ENCODE results near the gene FGFRL1. TPM values are rescaled to one million over a fixed set of nuclear protein-coding genes. Genes with fewer than 3 reads are reported as not detected.

FGFRL1 gene
- total and polyA plus RNA-seq, 2 donors (not counting 1 experiment from before 2014, with no cell fraction given), result 6.1 to 10.0 TPM

DNA sequence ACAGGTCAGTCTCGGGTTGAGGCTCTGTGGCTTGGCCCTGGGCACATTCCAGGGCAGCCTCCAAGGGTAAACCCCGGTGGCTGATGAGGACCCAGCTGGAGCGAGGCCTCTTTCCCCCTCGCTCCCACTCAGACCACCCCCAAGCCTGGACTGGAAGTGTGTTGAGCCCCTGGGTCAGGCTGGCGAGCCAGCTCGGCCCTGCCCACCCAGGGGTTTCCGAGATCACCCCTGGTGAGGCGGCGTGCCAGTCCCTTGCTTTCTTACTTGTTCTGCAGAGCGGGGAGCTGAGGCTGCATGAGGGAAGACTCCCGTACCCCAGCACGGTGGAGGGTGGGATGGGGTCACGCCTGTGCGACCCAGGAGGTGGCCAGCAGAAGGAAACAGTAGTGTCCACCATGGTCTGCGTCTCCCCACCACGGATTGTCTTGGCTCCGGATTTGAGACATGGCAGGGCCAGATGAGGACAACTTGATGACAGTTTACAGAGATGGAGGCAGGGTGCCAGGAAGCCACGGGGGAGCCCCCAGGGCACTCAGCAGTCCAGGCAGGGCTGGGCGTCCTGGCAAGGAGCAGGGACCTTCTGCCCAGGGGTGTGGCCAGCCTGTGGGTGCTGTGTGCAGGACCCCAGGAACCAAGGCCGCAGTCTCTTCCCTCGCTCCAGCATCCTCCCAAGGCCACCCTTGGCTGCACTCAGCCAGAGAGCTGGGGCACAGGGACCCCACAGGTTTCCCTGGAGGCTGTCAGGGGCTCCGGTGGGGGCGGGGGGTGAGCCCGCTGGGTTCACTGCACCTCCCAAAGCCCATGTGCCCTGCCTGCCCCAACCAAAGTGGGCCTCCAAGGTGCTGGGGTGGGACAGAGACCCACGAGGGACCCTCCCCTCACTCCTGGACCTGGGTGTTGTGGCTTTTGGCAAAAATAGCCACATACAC is 6.6 kb upstream of the FGFRL1 start:
- no peak for DNase-seq (ENCODE audit: low read depth in 2 of 2)
- no peaks in the 10 kb centered on the region for H3K79me2 ChIP-seq (ENCODE audit: control insufficient read depth, insufficient read depth, low read length)
- H2AFZ ChIP-seq (ENCODE audit: low read length), result no peak overlapping the region
- TF ChIP-seq, protein P1, sequence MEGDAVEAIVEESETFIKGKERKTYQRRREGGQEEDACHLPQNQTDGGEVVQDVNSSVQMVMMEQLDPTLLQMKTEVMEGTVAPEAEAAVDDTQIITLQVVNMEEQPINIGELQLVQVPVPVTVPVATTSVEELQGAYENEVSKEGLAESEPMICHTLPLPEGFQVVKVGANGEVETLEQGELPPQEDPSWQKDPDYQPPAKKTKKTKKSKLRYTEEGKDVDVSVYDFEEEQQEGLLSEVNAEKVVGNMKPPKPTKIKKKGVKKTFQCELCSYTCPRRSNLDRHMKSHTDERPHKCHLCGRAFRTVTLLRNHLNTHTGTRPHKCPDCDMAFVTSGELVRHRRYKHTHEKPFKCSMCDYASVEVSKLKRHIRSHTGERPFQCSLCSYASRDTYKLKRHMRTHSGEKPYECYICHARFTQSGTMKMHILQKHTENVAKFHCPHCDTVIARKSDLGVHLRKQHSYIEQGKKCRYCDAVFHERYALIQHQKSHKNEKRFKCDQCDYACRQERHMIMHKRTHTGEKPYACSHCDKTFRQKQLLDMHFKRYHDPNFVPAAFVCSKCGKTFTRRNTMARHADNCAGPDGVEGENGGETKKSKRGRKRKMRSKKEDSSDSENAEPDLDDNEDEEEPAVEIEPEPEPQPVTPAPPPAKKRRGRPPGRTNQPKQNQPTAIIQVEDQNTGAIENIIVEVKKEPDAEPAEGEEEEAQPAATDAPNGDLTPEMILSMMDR (conservative IDR thresholded peaks at IDR 0.05 in 1 of 2, IDR thresholded peaks at IDR 0.05 in 1 of 2; ENCODE audit: low read depth in 1 of 2, low read length in 2 of 2), result no peak
- TF ChIP-seq EZH2 (IDR thresholded peaks at IDR 0.05; ENCODE audit: low read length, missing control alignments), result no peak
- no peaks in the 10 kb centered on the region for H4K20me1 ChIP-seq (ENCODE audit: control insufficient read depth, extremely low read depth, insufficient read depth, low read length)
- peaks cover 43% of the 10 kb centered on the region for H3K27me3 ChIP-seq (ENCODE audit: control insufficient read depth, insufficient read depth, low read length)
- no peak overlapping the region for H3K4me2 ChIP-seq (ENCODE audit: extremely low read depth, insufficient read depth, low read length)
- H3K36me3 ChIP-seq (ENCODE audit: control insufficient read depth, insufficient read depth, low read length), result no peaks in the 10 kb centered on the region
- H3K9me3 ChIP-seq (ENCODE audit: control insufficient read depth, insufficient read depth, low read depth, low read length), result no peaks in the 10 kb centered on the region
- peaks cover 3% of the 10 kb centered on the region for H3K4me1 ChIP-seq (ENCODE audit: control insufficient read depth, extremely low read depth, insufficient read depth, low read length)
- no peak overlapping the region for H3K4me3 ChIP-seq (replicated peaks in 1 of 4; ENCODE audit: control extremely low read depth in 1 of 4, insufficient read depth in 1 of 4, low read depth in 3 of 4, low read length in 4 of 4)
- no peak overlapping the region for H3K9ac ChIP-seq (ENCODE audit: insufficient read depth, low read length)
- no peak overlapping the region for H3K27ac ChIP-seq (ENCODE audit: insufficient read depth, low read length)

DNA sequence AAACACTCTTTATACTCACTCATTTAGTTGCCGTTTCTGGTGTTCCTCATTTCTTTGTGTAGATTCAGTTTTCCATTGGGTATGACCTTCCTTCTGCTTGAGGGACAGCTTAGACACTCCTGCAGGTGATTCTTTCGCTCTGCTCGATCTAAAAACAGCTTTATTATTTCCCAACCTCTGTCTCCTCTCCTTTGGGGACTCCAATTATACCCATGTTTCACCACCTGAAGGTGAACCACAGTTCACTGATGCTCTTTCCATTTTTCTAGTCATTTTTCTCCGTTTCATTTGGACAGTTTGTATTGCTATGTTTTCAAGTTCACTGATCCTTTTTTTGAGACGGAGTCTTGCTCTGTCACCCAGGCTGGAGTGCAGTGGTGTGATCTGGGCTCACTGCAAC is 4.6 kb upstream of the FGFRL1 start:
- H3K4me2 ChIP-seq (ENCODE audit: extremely low read depth, insufficient read depth, low read length), result no peak overlapping the region
- no peak overlapping the region for H3K4me3 ChIP-seq (replicated peaks in 1 of 4; ENCODE audit: control extremely low read depth in 1 of 4, insufficient read depth in 1 of 4, low read depth in 3 of 4, low read length in 4 of 4)
- H4K20me1 ChIP-seq (ENCODE audit: control insufficient read depth, extremely low read depth, insufficient read depth, low read length), result no peaks in the 10 kb centered on the region
- DNase-seq (ENCODE audit: low read depth in 2 of 2), result no peak
- TF ChIP-seq EZH2 (IDR thresholded peaks at IDR 0.05; ENCODE audit: low read length, missing control alignments), result no peak
- TF ChIP-seq, protein P1 (conservative IDR thresholded peaks at IDR 0.05 in 1 of 2, IDR thresholded peaks at IDR 0.05 in 1 of 2; ENCODE audit: low read depth in 1 of 2, low read length in 2 of 2), result no peak
- no peak overlapping the region for H3K27ac ChIP-seq (ENCODE audit: insufficient read depth, low read length)
- H3K27me3 ChIP-seq (ENCODE audit: control insufficient read depth, insufficient read depth, low read length), result peaks cover 36% of the 10 kb centered on the region
- H2AFZ ChIP-seq (ENCODE audit: low read length), result no peak overlapping the region
- H3K4me1 ChIP-seq (ENCODE audit: control insufficient read depth, extremely low read depth, insufficient read depth, low read length), result peaks cover 3% of the 10 kb centered on the region
- H3K79me2 ChIP-seq (ENCODE audit: control insufficient read depth, insufficient read depth, low read length), result no peaks in the 10 kb centered on the region
- H3K9me3 ChIP-seq (ENCODE audit: control insufficient read depth, insufficient read depth, low read depth, low read length), result no peaks in the 10 kb centered on the region
- H3K36me3 ChIP-seq (ENCODE audit: control insufficient read depth, insufficient read depth, low read length), result no peaks in the 10 kb centered on the region
- no peak overlapping the region for H3K9ac ChIP-seq (ENCODE audit: insufficient read depth, low read length)

DNA sequence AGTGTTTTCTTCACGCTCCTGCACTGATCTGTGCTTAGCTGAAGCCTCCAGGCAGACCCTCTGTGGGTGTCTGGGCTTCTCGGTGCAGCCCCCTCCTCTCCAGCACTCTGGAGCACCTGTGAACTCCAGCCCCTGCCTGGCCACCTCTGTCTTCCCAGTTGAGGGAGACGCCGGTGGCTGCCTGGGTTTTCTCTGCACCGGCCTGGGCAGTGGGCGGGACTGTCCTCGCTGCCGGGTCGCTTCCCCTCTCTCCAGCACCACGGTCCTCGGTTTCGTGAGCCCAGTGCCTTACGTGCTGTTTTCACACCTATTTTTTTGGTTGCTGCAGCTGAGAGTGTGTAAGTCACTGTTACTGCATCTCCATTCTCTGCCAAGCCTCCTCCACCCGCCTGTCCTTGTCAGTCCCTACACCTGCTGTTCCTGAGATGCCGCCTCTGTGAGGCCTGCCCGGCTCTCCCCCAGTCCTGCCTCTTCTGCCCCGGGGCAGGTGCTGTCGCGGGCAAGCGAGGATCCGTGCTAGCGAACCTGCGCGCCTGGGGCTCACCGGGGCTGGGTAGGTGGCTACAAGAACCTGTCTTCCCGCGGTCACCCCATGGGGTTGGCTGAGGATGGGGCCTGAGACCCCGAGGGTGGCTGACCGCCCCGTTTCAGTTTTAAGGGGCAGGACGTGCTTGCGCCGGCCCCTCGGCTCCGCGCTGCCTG is 2.4 kb upstream of the FGFRL1 start:
- H3K9ac ChIP-seq (ENCODE audit: insufficient read depth, low read length), result peak overlapping the region; percentile 42
- DNase-seq (ENCODE audit: low read depth in 2 of 2), result no peak

More for the DNA sequence above, 2.4 kb upstream of the FGFRL1 start:
- Histone ChIP-seq H3K4me3 (replicated peaks in 1 of 4; ENCODE audit: control extremely low read depth in 1 of 4, insufficient read depth in 1 of 4, low read depth in 3 of 4, low read length in 4 of 4) (peak overlapping the region; percentile 48 to 70 (median 62)), H4K20me1 (ENCODE audit: control insufficient read depth, extremely low read depth, insufficient read depth, low read length) (no peaks in the 10 kb centered on the region), H3K79me2 (ENCODE audit: control insufficient read depth, insufficient read depth, low read length) (no peaks in the 10 kb centered on the region), H3K9me3 (ENCODE audit: control insufficient read depth, insufficient read depth, low read depth, low read length) (no peaks in the 10 kb centered on the region), H2AFZ (ENCODE audit: low read length) (peak overlapping the region; percentile 77), H3K27me3 (ENCODE audit: control insufficient read depth, insufficient read depth, low read length) (peaks cover 17% of the 10 kb centered on the region), H3K4me1 (ENCODE audit: control insufficient read depth, extremely low read depth, insufficient read depth, low read length) (peaks cover 3% of the 10 kb centered on the region), H3K4me2 (ENCODE audit: extremely low read depth, insufficient read depth, low read length) (peak overlapping the region; percentile 98), H3K36me3 (ENCODE audit: control insufficient read depth, insufficient read depth, low read length) (no peaks in the 10 kb centered on the region), H3K27ac (ENCODE audit: insufficient read depth, low read length) (no peak overlapping the region)
- TF ChIP-seq, protein P1 (conservative IDR thresholded peaks at IDR 0.05 in 1 of 2, IDR thresholded peaks at IDR 0.05 in 1 of 2; ENCODE audit: low read depth in 1 of 2, low read length in 2 of 2), result no peak
- TF ChIP-seq EZH2 (IDR thresholded peaks at IDR 0.05; ENCODE audit: low read length, missing control alignments), result no peak

All from fibroblast of lung (primary cell).